GM12872 (cell line): ENCODE data around the gene TRMU.
A peak's percentile ranks its signal among the peaks of the same experiment; 100 is the strongest.

ENCODE experiments used
- CTCF ChIP-seq: IDR thresholded peaks from 3 replicates; pipeline ENCODE4 v1.5.1; 2011; ENCODE audit warnings: low read depth, mild to moderate bottlenecking, low read length, moderate library complexity; ENCODE audit not compliant: insufficient read depth

Gene TRMU

GRCh38 chr22:46365166-46365624 lies 29.7 kb downstream of the TRMU start:
- TF ChIP-seq CTCF = no peak

GRCh38 chr22:46366327-46366731 lies 30.8 kb downstream of the TRMU start:
- no peak for TF ChIP-seq CTCF

GRCh38 chr22:46366801-46367706 lies 31.5 kb downstream of the TRMU start:
- no peak for TF ChIP-seq CTCF

- TF ChIP-seq CTCF = peak; percentile 98
Observed at GRCh38 chr22:46367707-46368191, 32.2 kb downstream of the TRMU start.

GRCh38 chr22:46368422-46368821 lies 32.9 kb downstream of the TRMU start:
- TF ChIP-seq CTCF = no peak

- no peak for TF ChIP-seq CTCF
Observed at GRCh38 chr22:46368871-46369715, 33.6 kb downstream of the TRMU start.
